Chondrocyte (in vitro differentiated cells): ENCODE measurements around the gene ATG7. TPM values are rescaled to one million over a fixed set of nuclear protein-coding genes. Genes with fewer than 3 reads are reported as not detected.
"Not testable (repeated sequence)": the region's sequence is repeated elsewhere in the genome, so short reads cannot be mapped to it uniquely, and the experiment has no call there.

Experiments
- DNase-seq: peaks from one replicate; pipeline ENCODE4 v3.0.0; 2021; ENCODE audit warnings: mixed read lengths, low spot score
- H3K27ac Mint-ChIP-seq: one replicate; pipeline ENCODE4 v1.8.0; 2021; ENCODE audit warnings: mild to moderate bottlenecking, moderate library complexity, mixed read lengths; ENCODE audit not compliant: unreplicated experiment
- H3K27me3 Mint-ChIP-seq: 2 replicates; pipeline ENCODE4 v1.8.0; 2021; ENCODE audit warnings: low read depth, mixed read lengths
- H3K36me3 Mint-ChIP-seq: 2 replicates; pipeline ENCODE4 v1.8.0; 2021; ENCODE audit warnings: low read depth, mixed read lengths
- H3K4me1 Mint-ChIP-seq: 2 replicates; pipeline ENCODE4 v1.8.0; 2021; ENCODE audit warnings: low read depth, mild to moderate bottlenecking, mixed read lengths
- H3K4me3 Mint-ChIP-seq: one replicate; pipeline ENCODE4 v1.8.0; 2021; ENCODE audit warnings: mild to moderate bottlenecking, moderate library complexity, mixed read lengths; ENCODE audit not compliant: unreplicated experiment
- H3K9me3 Mint-ChIP-seq: 2 replicates; pipeline ENCODE4 v1.8.0; 2021; ENCODE audit warnings: low read depth, mixed read lengths
- total RNA-seq: library from RNA; stranded (reverse); gene quantifications from 3 replicates; pipeline ENCODE4 v1.2.1, GENCODE V29; 2021
- TF ChIP-seq, protein P1 (sequence below): fragments of 200-600 bp; sonication (generic); IDR thresholded peaks from 2 replicates; pipeline ENCODE4 v1.5.0; 2021; ENCODE audit warnings: antibody characterized with exemption, mild to moderate bottlenecking, moderate library complexity

Gene ATG7
- total RNA-seq, 1 donor from 2014 or later: 27.4 TPM

DNA sequence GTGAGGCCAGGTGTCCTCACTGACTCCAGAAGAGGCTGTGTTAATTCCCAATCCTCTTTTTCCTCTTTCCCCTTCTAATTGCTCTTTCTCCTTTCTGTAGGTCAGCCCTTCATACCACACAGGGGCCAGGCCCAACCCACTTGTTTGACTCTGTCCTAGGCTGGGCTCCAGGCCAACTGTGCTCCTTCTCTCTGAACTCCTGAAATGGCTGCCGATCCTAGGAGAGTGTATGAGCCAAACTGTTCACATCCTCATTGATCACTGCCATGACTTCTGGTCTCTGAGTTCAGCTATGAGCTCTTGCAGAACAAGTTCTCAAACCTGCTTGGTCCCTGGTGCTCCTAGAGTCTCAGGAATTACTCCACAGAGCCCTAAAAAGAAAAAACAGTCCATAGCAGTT lies 226.4 kb downstream of the ATG7 start:
- Mint-ChIP-seq H3K36me3 (no peaks in the 10 kb centered on the region), H3K4me1 (peaks cover 42% of the 10 kb centered on the region), H3K27ac (peak overlapping the region; percentile 88), H3K4me3 (no peak overlapping the region), H3K9me3 (no peaks in the 10 kb centered on the region), H3K27me3 (no peaks in the 10 kb centered on the region)
- TF ChIP-seq, protein P1, sequence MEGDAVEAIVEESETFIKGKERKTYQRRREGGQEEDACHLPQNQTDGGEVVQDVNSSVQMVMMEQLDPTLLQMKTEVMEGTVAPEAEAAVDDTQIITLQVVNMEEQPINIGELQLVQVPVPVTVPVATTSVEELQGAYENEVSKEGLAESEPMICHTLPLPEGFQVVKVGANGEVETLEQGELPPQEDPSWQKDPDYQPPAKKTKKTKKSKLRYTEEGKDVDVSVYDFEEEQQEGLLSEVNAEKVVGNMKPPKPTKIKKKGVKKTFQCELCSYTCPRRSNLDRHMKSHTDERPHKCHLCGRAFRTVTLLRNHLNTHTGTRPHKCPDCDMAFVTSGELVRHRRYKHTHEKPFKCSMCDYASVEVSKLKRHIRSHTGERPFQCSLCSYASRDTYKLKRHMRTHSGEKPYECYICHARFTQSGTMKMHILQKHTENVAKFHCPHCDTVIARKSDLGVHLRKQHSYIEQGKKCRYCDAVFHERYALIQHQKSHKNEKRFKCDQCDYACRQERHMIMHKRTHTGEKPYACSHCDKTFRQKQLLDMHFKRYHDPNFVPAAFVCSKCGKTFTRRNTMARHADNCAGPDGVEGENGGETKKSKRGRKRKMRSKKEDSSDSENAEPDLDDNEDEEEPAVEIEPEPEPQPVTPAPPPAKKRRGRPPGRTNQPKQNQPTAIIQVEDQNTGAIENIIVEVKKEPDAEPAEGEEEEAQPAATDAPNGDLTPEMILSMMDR: no peak
- DNase-seq: no peak

- H3K4me1 Mint-ChIP-seq: peaks cover 47% of the 10 kb centered on the region
- no peaks in the 10 kb centered on the region for H3K9me3 Mint-ChIP-seq
- no peaks in the 10 kb centered on the region for H3K27me3 Mint-ChIP-seq
- TF ChIP-seq, protein P1: no peak
- H3K27ac Mint-ChIP-seq: peak overlapping the region; percentile 88
- no peaks in the 10 kb centered on the region for H3K36me3 Mint-ChIP-seq
- H3K4me3 Mint-ChIP-seq: no peak overlapping the region
- no peak for DNase-seq
Measured at GRCh38 chr3:11499144-11499543, 226.9 kb downstream of the ATG7 start.

GRCh38 chr3:11502413-11502812 lies 230.2 kb downstream of the ATG7 start:
- H3K4me3 Mint-ChIP-seq, DNase-seq: not testable (repeated sequence)

GRCh38 chr3:11507719-11508118 lies 235.5 kb downstream of the ATG7 start:
- no peak overlapping the region for H3K4me3 Mint-ChIP-seq
- DNase-seq: no peak
- no peaks in the 10 kb centered on the region for H3K27me3 Mint-ChIP-seq
- TF ChIP-seq, protein P1: no peak
- H3K36me3 Mint-ChIP-seq: no peaks in the 10 kb centered on the region
- H3K27ac Mint-ChIP-seq: peak overlapping the region; percentile 95
- H3K4me1 Mint-ChIP-seq: peaks cover 44% of the 10 kb centered on the region
- no peaks in the 10 kb centered on the region for H3K9me3 Mint-ChIP-seq

More at GRCh38 chr3:11502413-11502812, 230.2 kb downstream of the ATG7 start:
- not testable (repeated sequence) for H3K27ac Mint-ChIP-seq, H3K36me3 Mint-ChIP-seq, H3K9me3 Mint-ChIP-seq, H3K27me3 Mint-ChIP-seq
- H3K4me1 Mint-ChIP-seq: peaks cover 33% of the 10 kb centered on the region

DNA sequence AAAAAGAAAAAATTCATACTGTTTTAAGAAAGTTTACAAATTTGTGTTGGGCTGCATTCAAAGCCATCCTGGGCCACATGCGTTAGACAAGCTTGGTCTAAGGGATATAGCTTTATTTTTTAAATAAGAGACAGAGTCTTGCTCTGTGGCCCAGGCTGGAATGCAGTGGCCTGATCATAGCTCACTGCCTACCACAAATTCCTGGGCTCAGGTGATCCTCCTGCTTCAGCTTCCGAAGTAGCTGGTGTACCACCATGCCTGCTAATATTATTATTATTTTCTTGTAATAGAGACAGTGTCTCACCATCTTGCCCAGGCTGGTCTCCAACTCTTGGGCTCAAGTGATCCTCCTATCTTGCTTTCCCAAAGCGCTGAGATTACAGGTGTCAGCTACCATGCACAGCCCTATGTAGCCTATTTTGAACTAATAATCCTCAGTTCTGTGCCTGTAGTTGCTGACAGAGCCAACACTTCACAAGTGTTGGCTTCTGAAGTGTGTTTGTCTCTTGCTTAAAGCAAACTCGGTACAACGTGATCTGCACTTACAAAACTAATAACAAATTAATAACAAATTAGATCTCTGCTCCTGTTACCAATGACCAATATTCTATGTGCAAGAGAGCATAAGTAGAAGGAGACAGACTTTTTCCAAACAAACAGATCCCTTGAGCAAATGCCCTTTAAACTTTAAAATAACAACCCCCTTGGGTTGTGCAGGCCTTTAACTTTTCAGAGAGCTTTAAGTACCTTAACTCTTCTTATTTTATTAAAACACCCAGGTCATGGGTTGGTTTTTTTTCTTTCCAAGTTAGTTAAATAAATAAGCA lies 236.4 kb downstream of the ATG7 start:
- Mint-ChIP-seq H3K36me3 (no peaks in the 10 kb centered on the region), H3K9me3 (no peaks in the 10 kb centered on the region), H3K27ac (peak overlapping the region; percentile 95), H3K27me3 (no peaks in the 10 kb centered on the region), H3K4me1 (peaks cover 44% of the 10 kb centered on the region), H3K4me3 (peak overlapping the region; percentile 28)
- DNase-seq: no peak
- TF ChIP-seq, protein P1: no peak
